Prostate gland (tissue), 2 donors: Measurements from ENCODE around the gene EMC9.

Experiments used
- CTCF ChIP-seq, 4 experiments: fragments of 200-600 bp in 2 of 4; fragments of 450-650 bp in 2 of 4; sonication (generic) in 2 of 4; IDR thresholded peaks; 1 replicate in 3 of 4; 2 replicates in 1 of 4; pipeline ENCODE4 v1.5.1; 2016 to 2019; ENCODE audit warnings: antibody characterized with exemption in 4 of 4, mild to moderate bottlenecking in 2 of 4, moderate library complexity in 2 of 4
- POLR2AphosphoS5 ChIP-seq: sonication (generic); formaldehyde crosslinking; IDR thresholded peaks from one replicate; pipeline ENCODE4 v1.6.1; 2017; ENCODE audit warnings: antibody characterized with exemption

- no peak for TF ChIP-seq CTCF (IDR thresholded peaks at IDR 0.05)
- no peak for TF ChIP-seq POLR2AphosphoS5
Measured at GRCh38 chr14:24117179-24117578, 24.2 kb downstream of the EMC9 start.
